HG03175 (cell line): ENCODE results near the gene BCL2.
A peak's percentile ranks its signal among the peaks of the same experiment; 100 is the strongest.

Experiments used
- ATAC-seq: cut with Tn5 transposase; IDR thresholded peaks from one replicate; pipeline ENCODE4 v1.9.1; 2021; ENCODE audit warnings: mild to moderate bottlenecking, moderate library complexity; ENCODE audit not compliant: unreplicated experiment

BCL2 gene

DNA sequence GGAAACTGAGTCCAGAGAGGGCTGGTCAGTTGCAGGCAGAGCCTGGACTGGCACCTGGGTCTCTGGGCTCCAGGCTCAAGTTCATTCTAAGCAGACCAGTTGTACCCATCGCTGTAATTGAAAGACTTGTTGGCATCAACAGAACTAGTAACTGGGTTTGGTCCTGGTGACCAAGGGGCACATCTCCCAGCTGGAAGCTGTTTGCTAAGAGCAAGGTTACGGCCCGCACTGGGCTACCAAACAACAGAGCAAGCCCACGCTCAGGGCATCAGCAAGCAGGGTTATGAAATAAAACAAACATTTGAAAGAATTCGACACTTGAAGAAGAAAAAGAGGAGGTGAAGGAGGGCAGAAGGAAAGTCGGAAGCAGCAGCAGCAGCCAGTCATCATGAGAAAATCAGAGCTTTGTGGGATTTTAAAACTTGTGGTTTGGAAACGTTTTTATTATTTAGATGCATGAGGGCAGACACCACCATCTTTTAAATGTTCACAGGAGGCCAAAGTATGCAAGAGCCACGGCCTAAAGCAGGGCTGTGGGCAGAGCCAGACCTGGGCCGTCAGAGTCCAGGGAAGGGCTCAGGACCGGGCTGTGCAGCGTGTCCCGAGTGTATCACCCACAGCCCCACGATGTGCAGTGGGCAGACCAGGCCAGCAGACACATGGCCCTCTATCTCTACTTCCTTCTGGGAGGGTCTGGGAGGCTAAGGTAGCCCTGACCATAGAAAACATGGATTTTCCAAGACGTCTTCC is 220.3 kb downstream of the BCL2 start:
- peak; percentile 7 for ATAC-seq

DNA sequence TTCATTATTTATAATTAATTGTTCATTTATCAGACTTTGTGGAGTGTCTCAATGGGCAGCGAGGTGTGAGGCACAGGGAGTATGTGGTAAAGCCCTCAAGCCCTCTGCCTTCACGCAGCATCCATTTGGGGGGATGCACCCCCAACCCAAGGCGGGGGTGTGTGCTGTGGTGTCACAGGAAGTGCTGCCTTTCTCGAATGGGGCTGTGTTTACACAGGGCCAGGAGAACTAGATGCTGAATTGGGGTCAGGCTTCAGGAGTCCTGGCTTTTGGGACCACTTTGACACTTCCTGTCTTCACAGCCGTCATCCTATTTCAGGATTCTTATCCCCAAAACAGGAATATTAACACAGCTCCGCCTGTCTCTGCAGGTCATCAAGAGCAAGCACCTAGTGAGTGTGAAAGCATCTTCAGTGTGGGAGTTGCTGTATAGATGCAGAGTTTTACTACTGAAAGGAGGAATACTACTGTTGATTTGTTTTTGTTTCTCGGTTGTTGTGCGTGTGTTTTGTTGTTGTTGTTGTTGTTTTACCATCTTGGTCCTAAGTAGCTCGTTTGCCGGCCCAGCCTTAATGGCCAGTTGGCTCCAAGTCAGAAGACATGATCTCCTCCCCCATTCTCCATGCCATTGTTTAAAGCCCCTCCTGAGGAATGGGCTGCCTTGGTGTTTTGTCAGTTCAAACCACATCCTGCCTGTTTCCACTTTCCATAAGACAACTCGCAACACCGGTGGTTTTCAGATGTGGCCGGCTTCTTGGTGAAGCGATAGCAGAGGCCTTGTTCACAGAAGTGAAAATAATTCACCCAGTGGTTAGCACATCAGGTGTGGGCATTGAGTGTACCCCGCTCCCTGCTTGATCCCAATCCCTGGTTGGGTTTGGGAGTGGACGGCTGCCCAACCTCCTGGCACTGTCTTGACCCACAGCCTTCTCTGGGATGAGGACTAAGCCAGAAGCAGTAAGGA is 221.3 kb downstream of the BCL2 start:
- peak; percentile 63 for ATAC-seq

DNA sequence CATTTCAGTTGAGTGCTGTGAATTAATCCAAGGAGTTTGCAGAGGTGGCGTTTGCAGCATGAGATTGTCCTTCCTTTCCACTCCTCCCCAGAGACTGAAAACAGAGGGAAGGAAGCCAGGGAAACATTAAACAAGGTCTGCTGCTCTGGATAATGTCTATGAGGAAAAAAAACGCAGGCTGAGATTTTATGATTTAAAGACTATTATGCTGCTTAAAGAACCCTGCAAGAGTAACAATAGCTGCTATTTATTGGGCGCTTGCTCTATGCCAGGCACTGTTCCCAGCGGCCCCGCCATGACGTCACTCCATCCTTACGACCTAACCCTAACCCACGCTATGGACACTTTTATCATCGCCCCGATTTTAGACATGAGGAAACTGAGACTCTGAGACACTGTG is 222.4 kb downstream of the BCL2 start:
- no peak for ATAC-seq

DNA sequence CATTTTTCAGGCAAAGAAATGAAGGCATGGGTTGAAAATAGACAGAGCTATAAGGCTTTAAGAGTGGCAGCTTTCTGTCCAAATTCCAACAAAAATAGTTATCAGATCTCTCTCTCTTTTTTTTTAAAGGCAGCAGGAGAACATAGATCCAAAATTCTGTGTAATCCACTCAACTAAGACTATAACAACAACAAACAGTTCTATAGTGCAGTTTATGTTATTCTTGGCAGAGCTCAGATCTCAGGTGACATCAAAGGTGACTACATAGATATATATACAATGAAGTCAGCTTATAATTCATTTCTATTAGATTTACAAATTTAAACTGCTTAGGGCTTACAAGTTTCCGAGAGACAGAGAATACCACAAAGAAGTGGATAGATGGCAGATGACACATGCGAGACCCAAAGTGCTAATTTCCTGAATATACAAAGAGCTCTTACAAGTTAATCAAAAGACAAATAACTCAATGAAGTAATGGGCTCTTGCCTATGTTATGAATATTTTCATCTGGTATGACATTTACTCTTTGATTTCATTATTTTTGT is 223.2 kb downstream of the BCL2 start:
- ATAC-seq: no peak

DNA sequence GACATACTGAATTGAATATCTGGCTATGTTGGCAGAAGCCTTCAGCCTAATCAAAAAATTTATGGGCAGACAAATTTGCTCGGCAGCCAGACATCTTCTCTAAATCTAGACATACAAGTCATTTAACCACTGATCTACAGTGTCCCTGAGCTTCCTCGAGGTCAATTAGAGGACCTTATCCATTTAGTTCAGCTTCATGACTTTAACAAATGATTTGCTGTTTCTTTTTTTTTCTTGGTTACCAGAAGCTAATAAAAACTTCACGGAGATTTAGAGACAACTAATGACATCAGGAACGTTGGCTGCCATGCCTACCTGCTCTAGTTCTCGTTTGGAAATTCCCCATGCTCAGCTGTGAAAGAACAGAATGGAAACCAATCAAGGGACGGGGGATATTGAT is 223.8 kb downstream of the BCL2 start:
- ATAC-seq: no peak

DNA sequence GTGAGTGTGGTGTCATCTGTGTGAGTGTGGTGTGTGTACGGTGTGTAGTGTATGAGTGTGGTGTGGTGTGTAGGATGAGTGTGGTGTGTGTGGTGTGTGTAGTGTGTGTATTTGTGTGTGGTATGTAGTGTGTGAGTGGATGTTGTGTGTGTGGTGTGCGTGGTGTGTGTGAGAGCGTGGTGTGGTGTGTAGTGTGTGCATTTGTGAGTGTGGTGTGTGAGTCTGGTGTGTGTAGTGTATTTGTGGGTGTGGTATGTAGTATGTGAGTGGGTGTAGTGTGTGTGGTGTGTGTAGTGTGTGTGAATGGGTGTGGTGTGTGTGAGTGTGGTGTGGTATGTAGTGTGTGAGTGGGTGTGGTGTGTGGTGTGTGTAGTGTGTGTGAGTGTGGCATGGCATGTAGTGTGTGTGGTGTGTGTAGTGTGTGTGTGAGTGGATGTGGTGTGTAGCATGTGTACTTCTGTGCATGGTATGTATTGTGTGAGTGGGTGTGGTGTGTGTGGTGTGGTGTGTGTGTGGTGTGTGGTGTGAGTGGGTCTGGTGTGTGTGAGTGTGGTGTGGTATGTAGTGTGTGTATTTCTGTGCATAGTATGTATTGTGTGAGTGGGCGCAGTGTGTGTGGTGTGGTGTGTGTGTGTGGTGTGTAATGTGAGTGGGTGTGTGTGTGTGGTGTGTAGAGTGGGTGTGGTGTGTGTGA is 227.8 kb downstream of the BCL2 start:
- no peak for ATAC-seq

DNA sequence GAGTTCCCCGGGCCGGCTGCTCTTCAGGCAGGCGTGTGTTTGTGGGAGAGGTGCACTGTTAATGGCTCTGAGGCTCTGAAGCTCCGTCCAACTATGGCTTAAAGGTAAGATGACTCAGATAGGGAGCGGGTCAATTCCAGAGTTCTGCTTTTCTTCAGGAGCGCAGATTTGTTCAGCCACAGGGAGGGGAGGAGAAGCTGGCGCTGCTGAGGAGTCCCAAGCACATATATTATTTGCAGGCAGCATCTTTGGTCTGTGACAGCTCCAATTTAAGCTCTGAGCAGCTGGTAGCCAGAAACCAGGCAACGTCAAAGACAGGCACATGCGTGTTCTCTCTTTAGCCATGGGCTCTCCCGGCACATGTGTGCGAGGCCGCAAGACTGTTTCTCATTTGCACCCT is 229.2 kb downstream of the BCL2 start:
- ATAC-seq: no peak

DNA sequence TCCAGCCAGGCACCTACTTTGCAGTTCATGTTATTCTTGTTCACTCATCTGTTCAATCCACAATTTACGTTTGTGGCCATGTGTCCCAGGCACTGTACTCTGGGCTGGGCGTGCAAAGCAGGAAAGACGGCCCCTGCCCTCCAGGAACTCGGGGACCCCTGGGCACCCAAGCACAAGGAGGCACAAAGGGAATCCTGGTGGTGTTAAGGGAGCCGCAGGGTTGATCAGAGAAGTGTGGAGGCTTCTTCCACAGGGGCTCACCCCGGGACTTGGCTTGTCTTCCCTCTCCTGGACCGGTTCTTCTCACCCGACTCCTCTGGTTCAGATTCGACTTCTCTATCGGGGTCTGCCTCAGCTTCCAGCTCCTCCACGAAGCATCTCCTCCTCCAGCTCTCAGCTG is 230.5 kb downstream of the BCL2 start:
- no peak for ATAC-seq

DNA sequence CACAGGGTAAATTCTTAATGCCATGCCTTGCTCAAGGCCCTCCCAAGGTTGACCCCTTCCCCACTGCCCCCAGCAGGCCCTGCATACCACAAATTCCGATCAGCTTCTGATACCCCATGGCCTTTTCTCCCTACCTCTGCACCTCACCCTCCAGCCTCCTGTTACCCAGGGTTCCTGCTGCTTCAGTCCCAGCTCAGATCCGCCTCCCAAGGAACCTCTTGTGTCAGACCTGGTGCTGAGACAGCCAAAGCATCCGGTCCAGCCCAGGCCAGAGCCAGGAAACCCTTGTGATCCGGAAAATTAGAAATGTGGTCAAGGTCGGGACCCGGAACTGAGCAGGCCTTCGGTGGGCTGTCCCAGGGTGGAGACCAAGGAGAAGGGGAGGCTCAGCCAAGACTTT is 231.3 kb downstream of the BCL2 start:
- no peak for ATAC-seq

DNA sequence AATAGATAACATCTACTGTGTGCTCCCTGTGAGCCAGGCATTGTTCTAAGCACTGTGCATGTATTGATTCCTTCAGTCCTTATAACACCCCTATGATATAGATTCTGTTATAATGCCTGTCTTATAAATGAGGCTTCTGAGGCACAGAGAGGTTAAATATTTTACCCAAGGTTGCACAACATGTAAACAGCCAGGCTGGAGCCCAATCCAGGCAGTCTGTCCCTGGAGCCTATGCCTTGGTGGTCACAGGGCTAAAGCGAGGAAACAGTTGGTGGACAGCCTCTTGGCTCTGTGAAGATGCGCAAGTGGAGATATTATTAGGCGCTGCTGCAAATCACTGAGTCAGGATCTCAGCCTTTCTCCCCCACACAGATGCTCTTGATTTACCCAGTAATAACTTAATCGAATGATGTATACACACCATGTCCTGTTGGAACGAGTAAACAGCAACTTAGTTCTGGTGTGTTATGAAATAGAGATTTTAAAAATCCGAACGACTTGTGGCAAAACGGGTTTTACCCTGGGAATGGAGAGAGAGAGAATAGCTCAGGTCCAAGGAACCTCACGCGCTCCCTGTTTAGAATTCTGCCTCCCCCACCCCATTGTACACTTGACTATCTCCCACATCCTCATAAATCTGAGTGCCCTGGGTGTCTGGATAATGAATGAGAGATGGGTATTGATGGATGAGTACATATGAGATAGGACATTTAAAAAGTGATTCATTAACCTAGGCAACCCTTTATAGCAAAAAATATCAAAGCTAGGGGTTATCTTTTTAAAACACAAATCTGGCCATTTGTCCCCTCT is 231.9 kb downstream of the BCL2 start:
- no peak for ATAC-seq

DNA sequence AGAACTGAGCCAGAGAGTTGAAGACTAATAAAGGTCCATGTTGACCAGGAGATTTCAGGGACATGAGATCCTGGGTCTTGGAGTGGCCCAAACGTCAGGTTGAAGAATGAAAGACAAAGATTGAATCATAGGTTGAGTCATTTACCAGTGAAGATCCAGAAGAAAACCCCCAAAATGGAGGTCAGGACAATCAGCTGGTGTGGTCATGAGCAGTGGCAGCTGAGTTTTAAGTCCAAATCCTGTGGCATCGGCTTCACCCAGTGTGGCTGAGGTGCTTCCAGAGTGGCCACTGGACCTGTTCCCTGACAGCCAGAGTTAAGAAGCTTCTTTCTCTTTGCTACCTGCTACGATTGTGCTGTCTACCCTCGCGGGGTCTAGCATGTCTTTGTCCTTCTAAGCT is 234.0 kb downstream of the BCL2 start:
- ATAC-seq: no peak

DNA sequence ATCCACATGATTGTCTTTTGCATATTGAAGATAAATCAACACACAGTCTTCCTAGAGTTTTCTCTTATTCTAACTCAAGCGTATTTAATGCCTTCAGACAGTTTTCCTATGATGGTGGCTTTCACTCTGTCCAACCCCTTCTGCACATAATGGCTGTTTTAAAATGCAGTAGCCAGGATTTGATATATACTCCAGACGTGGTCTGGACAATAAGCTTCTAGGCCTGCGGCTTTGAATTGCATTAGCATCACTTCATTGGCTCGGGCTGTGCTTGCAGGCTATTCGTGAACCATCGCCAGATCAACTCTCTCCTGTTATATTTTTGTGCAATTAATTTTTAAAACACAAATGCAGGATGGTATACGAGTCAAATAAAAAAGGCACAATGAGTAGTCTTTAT is 235.3 kb downstream of the BCL2 start:
- no peak for ATAC-seq

DNA sequence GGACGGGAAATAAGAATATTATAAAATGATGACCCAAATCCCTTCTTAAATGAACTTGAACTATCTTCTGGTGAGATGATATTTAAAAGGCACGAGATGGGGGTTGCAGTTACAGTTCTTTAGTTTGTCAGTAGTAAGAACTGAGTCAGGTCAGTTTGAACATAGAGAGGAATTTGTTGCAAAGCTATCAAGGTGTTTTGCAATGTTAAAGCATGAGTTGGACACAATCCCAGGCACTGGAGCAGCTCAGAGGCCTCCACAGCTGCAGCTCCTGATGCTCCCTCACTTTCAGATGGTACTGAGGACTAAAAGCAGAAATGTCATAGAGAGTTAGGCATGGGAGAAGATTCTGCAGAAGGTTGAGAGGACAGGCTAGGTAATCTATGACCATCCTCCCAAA is 236.0 kb downstream of the BCL2 start:
- no peak for ATAC-seq

DNA sequence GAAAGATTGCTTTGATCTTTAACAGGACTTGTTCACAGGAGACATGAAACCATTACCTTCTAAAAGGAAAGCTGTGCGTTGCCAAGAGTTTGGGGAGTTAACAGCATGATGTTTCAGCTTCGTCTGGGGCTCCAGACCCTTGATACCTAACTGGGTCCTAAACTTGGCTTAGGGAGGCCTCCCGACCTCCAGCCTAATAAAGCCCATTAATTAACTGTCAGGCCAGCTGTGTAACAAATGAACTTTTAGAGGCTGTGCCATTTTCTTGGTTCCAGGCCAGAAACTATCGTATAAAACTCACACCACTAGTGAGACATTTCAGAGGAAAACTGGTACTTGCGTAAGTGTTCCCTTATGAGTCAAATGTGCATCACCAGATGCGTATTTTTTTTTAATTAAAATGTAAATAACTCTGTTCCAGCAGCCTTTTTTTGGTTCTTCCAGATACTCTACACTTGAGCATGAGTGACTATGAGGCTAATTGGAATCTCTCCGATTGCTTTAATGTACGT is 236.5 kb downstream of the BCL2 start:
- no peak for ATAC-seq

DNA sequence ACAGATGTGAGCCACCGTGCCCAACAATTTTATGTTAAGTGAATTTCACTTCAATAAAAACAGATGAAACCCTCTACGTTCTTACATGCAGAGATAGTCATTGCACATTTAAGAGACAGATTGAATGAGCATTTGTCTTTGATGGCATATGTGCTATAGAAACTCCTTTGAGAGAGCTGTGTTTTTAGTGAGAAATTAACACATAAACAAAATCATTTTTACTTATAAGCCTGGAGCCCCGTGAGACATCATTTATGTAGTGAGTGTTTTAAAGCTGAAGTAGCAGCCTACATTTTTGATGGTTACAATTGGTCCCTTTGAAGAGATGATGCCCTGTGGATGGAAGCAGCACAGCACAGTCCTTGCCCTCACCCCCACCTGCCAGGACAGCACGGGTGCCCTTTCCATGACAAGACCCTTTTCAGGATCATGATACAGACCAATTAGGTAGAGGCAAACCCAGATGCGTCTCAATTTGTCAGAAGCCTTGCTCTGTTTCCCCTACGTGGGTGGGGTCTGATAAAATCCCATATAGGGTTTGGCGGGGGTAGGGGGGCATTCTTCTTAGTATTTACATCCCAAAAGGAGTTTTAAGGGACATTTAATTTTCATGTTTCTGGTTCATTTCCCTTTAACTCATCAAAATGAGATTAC is 237.1 kb downstream of the BCL2 start:
- ATAC-seq: no peak

DNA sequence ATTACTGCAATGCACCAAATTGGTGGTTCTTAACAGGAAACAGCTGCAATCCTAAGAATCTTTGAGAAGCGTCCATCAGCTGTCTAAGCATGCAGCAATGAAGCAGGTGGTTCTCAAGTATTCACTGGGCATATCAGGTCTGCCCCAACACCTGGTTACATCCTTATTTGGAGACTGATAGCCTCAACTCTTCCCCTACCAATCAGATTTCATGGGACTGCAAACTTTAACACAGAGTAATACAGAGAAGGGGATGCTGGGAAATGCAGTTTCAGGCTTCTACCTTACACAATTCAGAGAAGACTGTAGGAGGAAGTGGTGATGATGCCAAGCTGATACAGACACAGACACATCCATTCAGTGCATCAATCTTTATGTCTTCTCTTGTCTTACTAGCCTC is 240.5 kb downstream of the BCL2 start:
- ATAC-seq: peak; percentile 49

DNA sequence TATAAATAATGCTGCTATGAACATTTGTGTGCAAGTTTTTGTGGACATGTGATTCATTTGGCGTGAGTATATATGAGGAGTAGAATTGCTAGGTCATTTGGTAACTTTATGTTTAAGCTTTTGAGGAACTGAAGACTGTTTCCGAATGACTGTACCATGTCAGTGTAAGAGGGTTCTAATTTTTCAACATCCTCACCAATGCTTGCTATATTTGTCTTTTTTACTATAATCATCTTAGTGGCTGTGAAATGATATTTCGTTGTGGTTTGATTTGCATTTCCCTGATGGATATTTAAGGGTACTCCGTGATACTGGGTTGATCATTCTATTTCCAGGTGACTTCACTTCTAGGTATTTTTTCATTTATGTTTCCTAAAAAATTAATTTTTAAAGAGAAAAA is 241.1 kb downstream of the BCL2 start:
- peak; percentile 89 for ATAC-seq

DNA sequence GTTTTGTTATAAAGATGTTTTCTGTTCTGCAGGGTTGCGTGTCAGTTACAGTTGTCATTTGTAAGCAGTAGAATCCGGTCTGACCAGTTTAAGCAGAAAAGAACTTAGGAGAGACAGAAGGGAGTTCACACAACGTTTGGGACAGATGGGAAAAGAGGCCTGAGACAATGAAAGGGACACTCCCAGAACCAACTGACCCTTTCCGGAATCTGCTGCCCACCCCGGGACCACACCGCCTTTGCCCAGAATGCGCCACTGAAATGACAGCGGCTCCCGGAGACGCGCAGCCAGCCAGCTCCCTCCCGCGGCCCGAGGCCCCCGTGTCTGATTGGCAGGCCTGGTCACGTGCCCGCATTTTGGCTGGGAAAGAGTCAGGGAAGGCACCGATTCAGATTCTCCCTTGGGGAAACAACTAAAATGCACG is 244.6 kb downstream of the BCL2 start:
- ATAC-seq: peak; percentile 36

DNA sequence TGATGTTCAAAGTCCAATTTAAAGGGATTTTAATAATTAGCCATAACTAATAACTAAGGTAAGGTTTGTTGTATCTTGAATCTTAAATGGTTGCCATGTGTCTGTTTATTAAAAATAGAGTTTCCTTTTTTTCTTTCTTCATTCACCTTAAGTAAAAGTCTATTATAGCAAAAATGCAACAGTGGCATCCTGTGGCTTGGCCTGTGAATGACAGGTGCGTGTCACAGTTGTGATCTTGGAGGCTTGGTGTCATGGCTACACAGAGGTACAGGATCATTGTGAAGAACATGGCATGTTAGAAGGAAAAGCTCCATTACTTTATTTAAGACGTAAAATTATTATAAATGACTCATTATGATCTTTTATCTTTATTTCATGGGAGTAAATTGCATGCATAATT is 246.1 kb downstream of the BCL2 start:
- peak; percentile 50 for ATAC-seq
